GM19351 (cell line): ENCODE measurements around the gene OTUD5.
"Not testable (repeated sequence)": the region's sequence is repeated elsewhere in the genome, so short reads cannot be mapped to it uniquely, and the experiment has no call there.

ENCODE experiments used
- ATAC-seq: cut with Tn5 transposase; IDR thresholded peaks from one replicate; pipeline ENCODE4 v1.9.1; 2021; ENCODE audit warnings: mild to moderate bottlenecking, moderate library complexity; ENCODE audit not compliant: unreplicated experiment

OTUD5 gene, protein sequence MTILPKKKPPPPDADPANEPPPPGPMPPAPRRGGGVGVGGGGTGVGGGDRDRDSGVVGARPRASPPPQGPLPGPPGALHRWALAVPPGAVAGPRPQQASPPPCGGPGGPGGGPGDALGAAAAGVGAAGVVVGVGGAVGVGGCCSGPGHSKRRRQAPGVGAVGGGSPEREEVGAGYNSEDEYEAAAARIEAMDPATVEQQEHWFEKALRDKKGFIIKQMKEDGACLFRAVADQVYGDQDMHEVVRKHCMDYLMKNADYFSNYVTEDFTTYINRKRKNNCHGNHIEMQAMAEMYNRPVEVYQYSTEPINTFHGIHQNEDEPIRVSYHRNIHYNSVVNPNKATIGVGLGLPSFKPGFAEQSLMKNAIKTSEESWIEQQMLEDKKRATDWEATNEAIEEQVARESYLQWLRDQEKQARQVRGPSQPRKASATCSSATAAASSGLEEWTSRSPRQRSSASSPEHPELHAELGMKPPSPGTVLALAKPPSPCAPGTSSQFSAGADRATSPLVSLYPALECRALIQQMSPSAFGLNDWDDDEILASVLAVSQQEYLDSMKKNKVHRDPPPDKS

DNA sequence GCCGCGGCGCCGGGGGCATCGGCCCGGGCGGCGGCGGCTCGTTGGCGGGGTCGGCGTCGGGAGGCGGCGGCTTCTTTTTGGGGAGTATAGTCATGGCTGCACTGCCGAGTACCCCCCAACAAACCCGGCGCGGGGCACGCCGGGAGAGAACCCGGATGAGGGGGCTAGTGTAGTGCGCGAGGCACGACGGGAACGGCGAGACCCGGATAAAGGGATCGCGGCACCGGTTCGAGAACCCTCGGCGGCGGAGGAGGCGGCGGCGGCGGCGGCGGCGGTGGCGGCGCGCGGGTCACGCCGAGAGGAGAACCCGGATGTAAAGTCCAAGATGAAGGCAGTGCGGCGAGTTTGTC lies at the start of gene OTUD5:
Gene OTUD5 (minus strand): TSS at position 131 of the 350 bp plus-strand sequence. CDS start 37 bp downstream, at position 94.
- ATAC-seq = peak; percentile 36

- ATAC-seq = no peak
Observed at GRCh38 chrX:49003696-49004095, 46.3 kb upstream of the OTUD5 start.

DNA sequence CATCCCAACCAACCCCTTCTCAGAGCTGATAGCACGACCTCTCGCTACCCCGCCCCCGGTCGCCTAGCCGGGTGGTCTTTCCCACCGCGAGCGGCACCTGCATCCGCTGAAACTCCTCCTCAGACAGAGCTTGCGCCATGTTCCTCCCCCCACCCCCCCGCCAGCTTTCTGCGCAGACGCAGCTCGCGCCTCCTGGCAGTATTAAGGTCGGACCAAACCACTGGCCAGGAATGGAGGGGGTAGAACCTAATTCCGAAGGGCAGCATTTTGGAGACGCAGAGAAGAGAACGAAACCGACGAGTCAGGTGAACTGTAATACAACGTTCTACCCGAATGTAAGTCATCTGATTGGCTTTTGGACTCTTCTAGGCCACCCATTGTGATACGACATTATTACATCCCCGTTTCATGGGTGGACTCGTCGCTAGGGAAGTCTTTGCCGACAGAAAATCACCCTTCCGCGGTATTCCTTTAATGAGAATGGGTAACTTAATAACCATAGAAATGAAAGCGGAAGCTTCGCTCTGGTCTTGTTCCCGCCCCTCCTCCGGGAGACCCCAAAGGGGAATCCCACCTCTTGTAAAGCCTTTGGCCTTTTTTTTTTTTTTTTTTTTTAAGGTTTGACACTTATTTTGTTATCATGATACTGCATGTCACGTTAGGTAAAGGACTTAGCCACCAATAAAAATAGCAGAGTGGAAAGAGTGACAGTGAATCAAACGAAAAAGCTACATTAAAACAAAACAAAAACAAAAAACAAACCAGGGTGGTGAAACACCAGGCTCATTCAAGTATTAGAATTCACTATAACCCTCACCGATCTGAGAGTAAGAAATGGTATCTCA lies 44.9 kb upstream of the OTUD5 start, which contains the start of gene GRIPAP1:
Gene GRIPAP1 (minus strand): TSS at position 174 of the 845 bp plus-strand sequence. CDS start 35 bp downstream, at position 139.
- peak; percentile 81 for ATAC-seq

GRCh38 chrX:49001521-49002090 lies 44.2 kb upstream of the OTUD5 start:
- ATAC-seq = peak; percentile 24

GRCh38 chrX:49000636-49001035 lies 43.2 kb upstream of the OTUD5 start:
- no peak for ATAC-seq

DNA sequence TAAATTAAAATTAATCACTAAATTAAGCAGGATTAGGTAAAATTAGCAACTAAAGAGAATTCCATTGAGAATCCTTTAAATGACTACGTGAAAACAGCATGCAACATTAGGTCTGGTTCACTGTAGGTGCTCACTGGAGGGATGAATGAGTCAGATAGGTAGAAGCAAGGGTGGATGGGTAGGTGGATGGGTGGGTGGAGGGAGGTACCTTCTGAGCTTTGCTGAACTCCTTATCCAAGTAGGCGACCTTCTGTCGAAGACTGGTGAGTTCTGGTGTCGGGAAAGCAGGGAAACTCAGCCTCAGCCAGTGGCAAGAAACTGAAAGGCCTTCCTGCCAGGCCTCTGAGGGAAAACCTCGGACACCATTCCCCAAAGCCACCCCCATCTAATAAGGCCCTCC lies 41.6 kb upstream of the OTUD5 start:
- ATAC-seq = no peak

DNA sequence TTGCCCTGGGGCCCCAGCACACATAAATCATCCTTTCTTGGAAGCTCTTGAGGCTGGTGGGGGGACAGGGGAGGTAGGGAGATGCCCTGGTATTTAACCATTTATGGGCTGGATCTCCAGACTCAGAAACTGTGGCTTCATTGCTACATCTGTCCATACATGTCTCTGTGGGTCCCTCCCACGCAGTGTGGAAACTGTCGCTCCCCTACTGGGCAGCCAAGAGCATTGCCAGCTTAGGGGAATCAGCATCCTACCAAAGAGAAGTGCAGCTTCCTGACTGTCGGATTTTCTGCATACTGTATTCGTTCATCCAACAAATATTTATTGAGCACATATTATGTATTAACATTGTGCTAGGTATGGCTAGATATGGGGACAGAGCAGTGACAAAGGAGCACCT lies 41.0 kb upstream of the OTUD5 start:
- ATAC-seq = no peak

DNA sequence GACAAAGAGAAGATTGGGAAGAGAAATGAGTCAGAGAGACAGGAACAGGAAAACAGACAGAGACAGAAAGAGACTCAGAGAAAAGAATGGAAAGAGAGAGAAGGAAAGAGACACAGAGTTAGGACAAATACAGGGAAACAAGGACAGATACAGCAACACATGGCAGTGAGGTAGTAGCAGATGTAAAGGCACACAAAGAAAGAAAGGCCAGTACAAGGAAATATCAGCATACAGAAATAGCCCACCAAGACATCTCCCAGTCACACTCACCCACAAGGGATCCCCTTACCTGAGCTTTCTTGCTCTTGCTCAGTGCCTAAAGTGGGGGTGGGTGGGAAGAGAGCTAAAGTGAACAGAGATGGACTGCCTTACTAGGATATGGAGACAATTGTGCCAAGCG lies 40.5 kb upstream of the OTUD5 start:
- no peak for ATAC-seq

DNA sequence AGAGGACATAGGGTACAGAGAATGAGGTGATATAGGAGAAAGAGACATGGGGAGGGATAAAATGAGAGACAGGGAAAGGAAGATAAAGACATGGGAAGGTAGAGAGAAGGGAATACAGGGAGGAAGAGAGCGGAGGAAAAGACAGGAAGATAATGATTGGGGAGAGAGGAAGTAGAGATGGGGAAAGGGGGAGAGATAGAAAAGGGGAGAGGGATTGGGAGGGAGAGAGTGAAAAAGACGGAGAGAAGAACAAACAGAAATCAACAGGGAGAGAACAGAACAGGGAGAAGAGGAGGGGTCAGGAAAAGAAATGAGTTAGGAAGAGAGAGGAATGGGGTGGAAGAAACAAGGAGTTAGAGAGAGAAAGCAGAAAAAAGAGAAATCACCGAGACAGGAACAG lies 40.0 kb upstream of the OTUD5 start:
- ATAC-seq = no peak

DNA sequence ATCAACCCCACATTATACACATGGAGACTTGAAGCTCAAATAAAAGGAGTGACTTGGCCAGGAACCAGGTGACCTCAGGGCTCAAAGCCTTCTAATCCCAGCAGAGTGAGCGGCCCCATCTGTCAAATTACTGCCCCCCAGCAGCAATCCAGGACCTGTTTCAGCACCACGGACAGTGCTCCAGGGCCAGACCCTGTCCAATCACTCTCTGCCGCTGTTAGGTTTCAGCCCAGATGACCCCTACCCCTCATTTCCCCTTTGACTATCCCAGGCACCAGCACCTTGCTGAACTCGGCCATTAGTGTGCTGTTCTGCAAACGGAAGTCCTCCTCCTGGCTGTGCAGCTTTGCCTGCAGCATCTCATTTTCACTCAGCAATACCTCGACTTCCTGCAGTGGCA lies 39.6 kb upstream of the OTUD5 start:
- no peak for ATAC-seq

GRCh38 chrX:48992341-48992740 lies 34.9 kb upstream of the OTUD5 start:
- ATAC-seq = no peak

DNA sequence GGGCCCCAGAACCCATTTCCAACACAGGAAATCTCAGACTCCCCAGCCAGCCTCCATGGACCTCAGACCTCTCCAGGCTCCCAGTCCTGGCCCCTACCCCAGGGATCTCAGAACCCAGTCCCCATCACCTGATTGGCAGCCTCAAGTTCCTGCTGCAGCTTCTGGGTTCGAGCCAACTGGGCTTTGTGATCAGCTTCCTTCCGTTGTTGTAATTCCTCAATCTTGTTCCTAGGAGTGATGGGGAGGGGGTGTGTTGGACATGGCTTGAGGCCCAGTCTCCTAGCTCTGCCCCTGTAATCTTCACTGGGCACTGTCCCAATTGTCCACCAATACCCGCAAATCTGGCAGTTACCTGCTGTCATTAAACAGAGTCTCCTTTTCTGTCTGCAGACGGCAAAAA lies 32.1 kb upstream of the OTUD5 start:
- ATAC-seq = no peak

- no peak for ATAC-seq
Observed at GRCh38 chrX:48983896-48984295, 26.5 kb upstream of the OTUD5 start.

DNA sequence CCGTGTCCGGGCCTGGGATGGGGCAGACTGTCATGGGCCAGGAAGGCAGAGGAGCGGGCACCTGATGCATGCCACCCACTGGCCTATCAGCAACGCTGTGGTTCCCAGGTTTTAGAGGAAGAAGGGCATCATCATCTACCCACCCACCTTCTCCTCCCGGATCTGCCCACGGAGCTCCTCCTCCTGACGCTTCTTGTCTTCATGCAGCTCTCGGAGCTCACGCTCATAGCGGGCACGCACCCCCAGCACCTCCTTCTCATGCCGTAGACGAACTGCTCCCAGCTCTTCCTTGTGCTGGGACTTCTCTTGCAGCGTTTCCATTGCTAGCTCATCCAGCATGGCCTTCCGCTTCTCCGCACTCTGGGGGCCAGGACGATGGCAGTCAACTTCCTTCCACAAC lies 25.7 kb upstream of the OTUD5 start:
- ATAC-seq = no peak

GRCh38 chrX:48981178-48981577 lies 23.8 kb upstream of the OTUD5 start:
- no peak for ATAC-seq

DNA sequence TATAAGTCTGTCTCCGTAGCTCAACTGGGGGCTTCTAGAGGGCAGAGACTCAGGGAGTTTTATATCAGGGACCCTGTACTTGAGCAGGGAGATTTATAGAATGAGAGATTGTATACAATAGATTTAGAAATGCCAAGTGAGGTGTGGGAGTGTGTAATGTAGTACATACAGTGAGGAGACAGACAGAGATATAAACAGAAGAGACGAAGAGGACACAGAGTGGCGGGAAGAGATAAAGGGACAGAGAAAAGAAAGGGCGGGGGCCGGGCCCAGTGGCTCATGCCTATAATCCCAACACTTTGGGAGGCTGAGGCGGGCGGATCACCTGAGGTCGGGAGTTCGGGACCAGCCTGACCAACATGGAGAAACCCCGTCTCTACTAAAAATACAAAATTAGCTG lies 22.9 kb upstream of the OTUD5 start:
- ATAC-seq = not testable (repeated sequence)

GRCh38 chrX:48978226-48978625 lies 20.8 kb upstream of the OTUD5 start:
- no peak for ATAC-seq

GRCh38 chrX:48976086-48976485 lies 18.7 kb upstream of the OTUD5 start:
- no peak for ATAC-seq

- ATAC-seq = no peak
Observed at GRCh38 chrX:48975541-48975940, 18.1 kb upstream of the OTUD5 start.

DNA sequence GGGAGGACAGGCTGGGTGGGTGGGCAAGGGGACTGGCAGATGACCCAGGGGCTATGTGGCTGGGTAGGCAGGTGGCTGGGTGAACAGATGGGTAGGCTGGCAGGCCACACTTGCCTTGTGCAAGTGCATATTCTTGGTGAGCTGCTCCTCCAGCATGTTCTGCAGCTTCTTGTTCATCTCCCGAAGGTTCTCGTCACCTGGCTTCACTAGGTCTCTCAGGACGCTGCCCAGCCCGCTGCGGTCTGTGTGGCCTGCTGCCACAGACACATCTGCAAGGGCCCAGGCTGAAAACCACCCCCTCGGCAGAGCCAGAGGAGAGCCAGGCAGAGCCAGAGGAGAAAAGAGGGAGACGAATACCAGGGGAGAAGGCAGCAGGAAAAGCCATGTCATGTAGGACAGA lies 17.6 kb upstream of the OTUD5 start:
- no peak for ATAC-seq

GRCh38 chrX:48974574-48974973 lies 17.2 kb upstream of the OTUD5 start:
- ATAC-seq = no peak
